D721Med (cell line): ENCODE data around the gene DOCK2.

Experiments used
- DNase-seq: peaks from one replicate; pipeline ENCODE4 v3.0.0; 2011; ENCODE audit warnings: low spot score; ENCODE audit not compliant: insufficient read length
- FAIRE-seq: peaks from 2 replicates; lab custom pipeline; 2011; peaks lifted over from hg19 to GRCh38; lab: Jason Lieb, UNC
- CTCF ChIP-seq: IDR thresholded peaks from 2 replicates; pipeline ENCODE4 v1.5.1; 2012; ENCODE audit warnings: mild to moderate bottlenecking, control low read depth; ENCODE audit not compliant: insufficient read depth; ENCODE audit errors: missing control alignments

The DOCK2 gene

GRCh38 chr5:169840405-169840804 is 203.3 kb downstream of the DOCK2 start:
- FAIRE-seq (no peak), DNase-seq (no peak)
- no peak for TF ChIP-seq CTCF

DNA sequence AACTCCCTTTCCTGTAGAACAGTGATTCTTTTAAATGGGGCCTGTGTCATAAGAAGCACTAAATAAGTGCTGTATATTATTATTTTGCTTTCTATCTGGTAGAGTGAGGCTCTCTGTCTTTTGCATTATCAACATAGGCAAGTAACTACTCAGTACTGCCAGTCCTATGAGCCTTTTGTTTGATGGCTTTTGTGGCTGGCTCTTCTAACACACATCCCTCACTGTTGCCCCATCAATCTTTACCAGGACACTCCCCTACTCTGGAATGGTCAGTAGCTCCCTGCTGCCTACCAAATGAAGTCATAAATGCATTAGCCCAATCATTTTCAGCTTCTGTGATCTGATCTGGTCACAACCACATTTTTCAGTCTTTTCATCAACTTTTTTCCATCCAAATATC is 205.6 kb downstream of the DOCK2 start:
- no peak for DNase-seq
- no peak for TF ChIP-seq CTCF
- no peak for FAIRE-seq

DNA sequence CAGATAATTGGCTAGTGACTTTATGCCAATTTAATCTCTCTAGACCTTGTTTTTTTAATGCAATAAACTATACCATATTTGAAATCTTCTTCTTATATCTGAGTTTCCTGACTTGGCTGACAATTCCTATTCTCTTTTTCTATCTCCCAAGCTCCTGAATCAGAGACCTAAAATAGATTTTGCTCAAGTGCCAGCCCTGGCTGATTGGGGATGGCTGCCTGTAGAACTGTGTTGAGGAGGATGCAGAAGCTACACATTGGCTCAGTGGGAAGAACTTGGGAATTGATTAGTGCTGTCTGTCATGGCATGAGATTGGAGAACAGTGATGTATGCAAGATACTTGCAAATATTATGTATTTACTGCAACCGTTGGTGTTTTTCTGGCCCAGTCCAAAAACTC is 210.4 kb downstream of the DOCK2 start:
- no peak for TF ChIP-seq CTCF
- DNase-seq (no peak), FAIRE-seq (no peak)

GRCh38 chr5:169848271-169848670 is 211.2 kb downstream of the DOCK2 start:
- FAIRE-seq (no peak), DNase-seq (no peak)
- no peak for TF ChIP-seq CTCF

DNA sequence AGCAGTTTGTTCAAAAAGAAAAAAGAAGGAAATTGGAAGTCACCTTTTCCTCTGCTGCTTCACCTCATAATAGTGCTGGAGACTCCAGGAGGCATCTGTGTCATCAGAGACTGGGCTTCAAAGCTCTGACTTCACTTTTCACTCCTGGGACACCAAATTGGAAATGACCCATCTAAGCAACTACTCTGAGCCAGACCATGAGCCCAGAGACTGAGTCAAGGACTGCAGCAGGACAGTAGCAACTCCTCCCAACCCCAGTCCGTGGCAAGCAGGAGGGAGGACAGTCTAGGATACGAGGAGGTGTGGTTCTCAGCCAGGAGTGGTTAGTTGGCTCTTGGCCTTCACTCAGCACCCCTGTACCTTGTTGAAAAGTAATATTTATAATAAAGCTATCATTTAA is 211.7 kb downstream of the DOCK2 start:
- DNase-seq (no peak), FAIRE-seq (no peak)
- TF ChIP-seq CTCF: no peak

DNA sequence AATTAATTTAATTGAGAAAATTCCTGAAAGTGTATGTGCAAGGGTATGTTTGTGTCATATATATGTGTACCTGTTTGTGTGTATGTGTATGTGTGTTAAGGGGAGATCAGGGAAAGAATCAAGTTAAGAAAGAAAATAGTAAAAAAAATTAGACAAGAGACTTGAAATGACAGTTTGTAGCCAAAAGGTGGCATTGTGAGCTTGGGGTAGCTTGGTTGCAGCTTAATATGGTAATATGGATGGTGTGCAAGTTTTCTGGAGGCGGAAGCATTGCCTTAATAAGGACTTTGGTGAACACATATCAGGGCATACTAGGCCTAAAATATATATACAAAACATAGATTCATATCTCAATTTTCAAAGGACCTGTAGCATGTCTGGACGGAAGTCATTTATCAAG is 213.3 kb downstream of the DOCK2 start:
- no peak for DNase-seq
- TF ChIP-seq CTCF: no peak
- no peak for FAIRE-seq

DNA sequence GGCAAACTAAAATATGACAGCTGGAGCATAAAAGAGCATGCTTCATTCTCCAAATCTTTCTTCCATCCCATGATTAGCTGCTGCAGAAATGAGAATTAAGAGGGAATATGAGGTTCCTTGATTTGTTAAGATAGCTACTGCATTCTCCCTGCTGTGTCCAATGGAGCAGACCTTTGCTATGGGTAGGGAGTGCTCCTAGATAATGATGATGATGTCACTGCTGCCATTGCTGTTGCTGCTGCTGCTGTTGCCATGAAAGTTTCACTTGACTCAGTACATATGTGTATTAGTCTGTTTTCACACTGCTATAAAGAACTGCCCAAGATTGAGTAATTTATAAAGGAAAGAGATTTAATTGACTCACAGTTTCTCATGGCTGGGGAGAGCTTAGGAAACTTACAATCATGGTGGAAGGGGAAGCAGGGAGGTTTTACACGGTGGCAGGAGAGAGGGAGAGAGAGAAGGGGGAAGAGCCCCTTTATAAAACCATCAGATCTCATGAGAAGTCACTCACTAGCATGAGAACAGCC is 214.3 kb downstream of the DOCK2 start:
- TF ChIP-seq CTCF: no peak
- DNase-seq (no peak), FAIRE-seq (no peak)
